NCI-H524 (cell line): ENCODE data around the gene PALD1.
"Not testable (repeated sequence)": the region's sequence is repeated elsewhere in the genome, so short reads cannot be mapped to it uniquely, and the experiment has no call there.

ENCODE experiments used
- DNase-seq, 2 experiments: peaks; one replicate each; lab custom pipeline; 2025; lab: John Stamatoyannopoulos, UW

PALD1 gene

GRCh38 chr10:70481831-70482530 is 3.4 kb downstream of the PALD1 start:
- no peak for DNase-seq

GRCh38 chr10:70482982-70483760 is 4.6 kb downstream of the PALD1 start:
- DNase-seq, result no peak

GRCh38 chr10:70483872-70484271 is 5.3 kb downstream of the PALD1 start:
- DNase-seq, result not testable (repeated sequence)

GRCh38 chr10:70487824-70488223 is 9.3 kb downstream of the PALD1 start:
- no peak for DNase-seq

- no peak for DNase-seq
These were observed 11.6 kb downstream of the PALD1 start for GRCh38 chr10:70490142-70490541.

- DNase-seq, result no peak
These were observed 13.0 kb downstream of the PALD1 start for GRCh38 chr10:70491614-70492013.

GRCh38 chr10:70492786-70493659 is 14.5 kb downstream of the PALD1 start:
- no peak for DNase-seq

GRCh38 chr10:70493660-70494234 is 15.2 kb downstream of the PALD1 start:
- DNase-seq, result no peak

- DNase-seq, result no peak
These were observed 16.0 kb downstream of the PALD1 start for GRCh38 chr10:70494536-70494935.

- DNase-seq, result no peak
These were observed 16.4 kb downstream of the PALD1 start for GRCh38 chr10:70494966-70495365.

- no peak for DNase-seq
These were observed 17.2 kb downstream of the PALD1 start for GRCh38 chr10:70495691-70496261.

GRCh38 chr10:70496341-70497119 is 18.0 kb downstream of the PALD1 start:
- no peak for DNase-seq

- DNase-seq, result no peak
These were observed 18.6 kb downstream of the PALD1 start for GRCh38 chr10:70497120-70497545.

GRCh38 chr10:70498970-70499835 is 20.6 kb downstream of the PALD1 start:
- no peak for DNase-seq

GRCh38 chr10:70499836-70500167 is 21.2 kb downstream of the PALD1 start:
- DNase-seq, result no peak

GRCh38 chr10:70500368-70500767 is 21.8 kb downstream of the PALD1 start:
- DNase-seq, result no peak

- no peak for DNase-seq
These were observed 22.3 kb downstream of the PALD1 start for GRCh38 chr10:70500812-70501301.

GRCh38 chr10:70502406-70502805 is 23.8 kb downstream of the PALD1 start:
- DNase-seq, result no peak

GRCh38 chr10:70503776-70504175 is 25.2 kb downstream of the PALD1 start:
- no peak for DNase-seq
